ENCODE results near the gene ADGRF5. TPM values are rescaled to one million over a fixed set of nuclear protein-coding genes. Genes with fewer than 3 reads are reported as not detected.

The ADGRF5 gene
- 0.03 TPM in 1 of 2 replicates, not detected in the other for total RNA-seq
- polyA plus RNA-seq (2012) = 0.33 TPM

DNA sequence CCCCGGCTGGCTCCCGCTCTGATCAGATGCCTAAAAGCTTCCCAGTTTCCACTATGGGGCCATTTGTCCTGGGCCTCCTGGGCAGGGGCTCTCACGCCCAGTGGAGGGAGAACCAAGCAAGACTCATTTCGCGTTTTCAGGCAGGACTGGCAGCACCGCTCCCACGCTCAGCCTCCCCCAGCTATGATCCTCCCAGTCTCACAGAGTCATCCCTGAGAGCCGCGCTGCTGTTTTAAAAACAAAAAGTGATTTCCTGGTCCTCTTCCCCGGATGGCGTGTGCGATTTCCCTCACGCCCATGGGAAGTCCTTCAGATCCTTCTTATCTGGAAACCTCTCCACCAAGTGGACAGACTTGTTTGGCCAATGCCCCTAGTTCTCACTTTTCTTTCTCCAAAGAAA, at the start of gene ADGRF5:
TSS of gene ADGRF5 (minus strand) at position 208 of the 400 bp plus-strand sequence. CDS start 15,176 bp downstream, outside the sequence.
- DNase-seq (ENCODE audit: low read depth) = no peak

- DNase-seq (ENCODE audit: low read depth) = no peak
These were observed 47.5 kb upstream of the ADGRF5 start for GRCh38 chr6:46969206-46969605.

DNA sequence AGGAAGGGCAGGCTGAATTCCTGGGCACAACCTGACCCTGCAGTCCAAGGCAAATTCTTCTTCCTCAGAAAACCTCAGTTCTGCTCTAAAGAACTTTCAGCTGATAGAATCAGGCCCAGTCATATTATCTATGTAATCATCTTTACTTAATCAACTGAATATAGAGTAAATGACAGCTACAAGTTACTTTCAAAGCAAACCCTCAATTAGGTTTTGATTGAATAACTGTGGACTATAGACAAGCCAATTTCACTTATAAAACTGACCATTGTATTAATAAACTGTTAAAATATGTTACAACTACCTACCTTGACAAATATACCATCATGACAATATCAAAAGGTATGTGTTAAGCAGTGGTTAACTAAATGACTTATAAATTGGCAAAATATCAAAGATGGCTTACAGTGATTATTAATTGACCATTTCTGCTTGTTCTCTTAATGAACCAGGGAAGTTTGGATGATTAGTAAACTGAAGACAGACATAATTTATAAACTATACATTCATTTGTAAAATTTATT, 46.1 kb upstream of the ADGRF5 start:
- no peak for DNase-seq (ENCODE audit: low read depth)

GRCh38 chr6:46964716-46965519, 43.2 kb upstream of the ADGRF5 start:
- DNase-seq (ENCODE audit: low read depth) = peak; percentile 14

GRCh38 chr6:46963626-46964025, 41.9 kb upstream of the ADGRF5 start:
- DNase-seq (ENCODE audit: low read depth) = peak; percentile 44

GRCh38 chr6:46963039-46963438, 41.3 kb upstream of the ADGRF5 start:
- DNase-seq (ENCODE audit: low read depth) = no peak

DNA sequence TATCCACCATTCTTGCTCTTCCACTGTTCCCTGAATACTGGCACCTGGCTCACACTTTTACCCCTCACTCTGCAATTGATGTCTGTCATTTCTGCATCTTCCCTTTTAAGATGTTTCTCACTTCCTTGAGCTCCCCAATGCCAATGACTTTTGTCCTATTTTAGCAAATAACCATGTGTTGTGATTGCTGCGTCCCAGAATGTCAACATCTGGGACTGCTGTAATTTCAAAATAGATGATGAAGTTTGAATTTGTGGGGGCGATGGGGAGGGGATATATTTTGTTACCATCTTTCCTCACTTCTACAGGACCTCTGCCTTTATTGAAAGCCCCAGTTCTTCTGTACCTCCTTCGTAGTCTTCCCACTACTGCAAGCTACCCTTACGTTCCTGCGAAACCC, 40.0 kb upstream of the ADGRF5 start:
- DNase-seq (ENCODE audit: low read depth) = no peak

DNA sequence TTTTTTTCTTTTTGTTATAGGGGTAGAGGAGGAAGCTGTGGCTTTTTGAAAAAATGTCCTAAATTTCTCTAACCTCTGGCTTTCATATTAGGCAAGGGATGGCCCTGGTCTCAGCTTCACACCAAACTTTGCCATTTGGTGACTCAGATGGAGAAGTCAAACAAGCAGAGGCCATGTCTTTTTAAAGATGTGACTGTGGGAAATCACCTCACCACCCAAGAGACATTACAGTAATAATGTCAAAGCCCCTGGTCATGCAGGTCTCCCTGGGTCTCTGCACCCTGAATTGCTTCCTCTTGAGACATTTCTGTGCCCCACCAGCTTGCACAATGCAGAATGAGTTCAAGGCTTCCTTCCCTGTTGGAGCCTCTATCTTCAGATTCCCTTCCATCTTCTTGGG, 39.5 kb upstream of the ADGRF5 start:
- DNase-seq (ENCODE audit: low read depth) = no peak

- DNase-seq (ENCODE audit: low read depth) = no peak
These were observed 37.7 kb upstream of the ADGRF5 start for GRCh38 chr6:46959419-46959818.

GRCh38 chr6:46956409-46956808, 34.7 kb upstream of the ADGRF5 start:
- DNase-seq (ENCODE audit: low read depth) = no peak

DNA sequence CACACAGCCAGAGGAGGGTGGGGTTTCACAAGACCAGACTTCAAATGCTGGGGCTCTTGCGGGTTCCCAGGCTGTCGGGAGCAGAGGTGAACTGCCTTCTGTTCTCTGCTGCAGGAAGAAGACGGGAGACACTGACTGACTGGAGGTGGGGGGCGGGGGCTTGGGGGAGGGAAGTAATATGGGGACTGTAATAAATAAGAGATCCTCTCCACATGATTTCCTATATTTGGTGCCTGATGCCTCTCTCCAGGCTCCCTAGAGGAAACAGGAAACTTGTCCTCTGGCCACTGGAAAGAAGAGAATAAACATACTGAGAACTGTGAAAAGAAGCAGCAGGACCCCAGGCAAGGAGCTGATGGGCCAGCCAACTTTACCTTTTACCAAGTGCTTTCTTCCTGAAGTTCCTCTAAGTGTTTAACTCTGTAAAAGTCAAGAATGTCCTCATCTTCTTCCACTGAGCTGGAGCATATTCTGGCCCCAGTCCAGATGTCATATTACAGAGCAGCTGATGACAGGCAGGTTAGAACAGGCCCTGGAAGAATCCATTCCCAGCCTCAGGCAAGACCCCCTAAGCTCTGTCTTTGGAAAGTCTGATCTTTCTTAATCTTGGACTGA, 33.2 kb upstream of the ADGRF5 start:
- DNase-seq (ENCODE audit: low read depth) = peak; percentile 34

GRCh38 chr6:46953921-46954320, 32.2 kb upstream of the ADGRF5 start:
- peak; percentile 57 for DNase-seq (ENCODE audit: low read depth)

GRCh38 chr6:46949632-46950280, 28.0 kb upstream of the ADGRF5 start:
- peak; percentile 50 for DNase-seq (ENCODE audit: low read depth)

- DNase-seq (ENCODE audit: low read depth) = peak; percentile 83
These were observed 27.0 kb upstream of the ADGRF5 start for GRCh38 chr6:46948699-46949098.

DNA sequence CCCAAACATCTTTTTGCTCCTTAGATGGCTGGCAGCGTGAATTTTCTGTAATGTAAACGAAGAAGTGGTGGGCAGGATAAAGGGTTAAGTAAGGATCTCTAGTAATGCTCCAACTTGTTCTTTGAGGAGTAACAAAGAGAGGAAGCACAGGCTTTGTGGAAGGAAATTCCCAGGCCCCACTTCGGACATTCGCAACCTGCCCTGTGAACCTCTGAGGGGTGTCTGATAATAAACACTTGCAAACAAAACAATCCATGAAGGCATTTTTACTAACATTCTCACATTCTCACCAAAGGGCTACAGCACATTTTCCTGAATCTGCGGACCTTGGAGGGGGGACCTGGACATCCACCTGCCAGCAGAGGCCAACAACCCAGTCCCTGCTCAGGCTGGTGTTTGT, 25.8 kb upstream of the ADGRF5 start:
- no peak for DNase-seq (ENCODE audit: low read depth)

GRCh38 chr6:46940433-46941226, 18.9 kb upstream of the ADGRF5 start:
- no peak for DNase-seq (ENCODE audit: low read depth)

GRCh38 chr6:46937642-46938041, 15.9 kb upstream of the ADGRF5 start:
- no peak for DNase-seq (ENCODE audit: low read depth)

DNA sequence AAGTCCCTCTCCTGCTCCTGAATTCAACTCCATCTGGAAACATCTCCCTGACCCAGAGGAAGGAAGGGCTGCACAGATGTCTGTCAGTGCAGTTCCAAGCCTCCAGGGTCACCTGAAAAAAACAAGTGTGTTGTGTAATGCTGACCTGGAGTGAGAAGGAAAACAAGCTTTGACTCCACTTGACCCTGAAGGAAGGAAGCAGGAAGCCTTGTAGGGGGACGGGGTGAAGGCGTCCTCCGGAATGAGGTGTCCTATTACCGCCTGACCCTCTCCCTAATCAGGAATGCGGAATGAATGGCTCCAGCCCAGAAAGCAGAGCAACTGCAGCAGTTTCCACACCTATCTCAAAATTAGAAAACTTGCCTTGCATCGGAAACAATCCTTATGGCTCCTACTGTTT, 13.9 kb upstream of the ADGRF5 start:
- peak; percentile 23 for DNase-seq (ENCODE audit: low read depth)

GRCh38 chr6:46933751-46934150, 12.0 kb upstream of the ADGRF5 start:
- DNase-seq (ENCODE audit: low read depth) = no peak

DNA sequence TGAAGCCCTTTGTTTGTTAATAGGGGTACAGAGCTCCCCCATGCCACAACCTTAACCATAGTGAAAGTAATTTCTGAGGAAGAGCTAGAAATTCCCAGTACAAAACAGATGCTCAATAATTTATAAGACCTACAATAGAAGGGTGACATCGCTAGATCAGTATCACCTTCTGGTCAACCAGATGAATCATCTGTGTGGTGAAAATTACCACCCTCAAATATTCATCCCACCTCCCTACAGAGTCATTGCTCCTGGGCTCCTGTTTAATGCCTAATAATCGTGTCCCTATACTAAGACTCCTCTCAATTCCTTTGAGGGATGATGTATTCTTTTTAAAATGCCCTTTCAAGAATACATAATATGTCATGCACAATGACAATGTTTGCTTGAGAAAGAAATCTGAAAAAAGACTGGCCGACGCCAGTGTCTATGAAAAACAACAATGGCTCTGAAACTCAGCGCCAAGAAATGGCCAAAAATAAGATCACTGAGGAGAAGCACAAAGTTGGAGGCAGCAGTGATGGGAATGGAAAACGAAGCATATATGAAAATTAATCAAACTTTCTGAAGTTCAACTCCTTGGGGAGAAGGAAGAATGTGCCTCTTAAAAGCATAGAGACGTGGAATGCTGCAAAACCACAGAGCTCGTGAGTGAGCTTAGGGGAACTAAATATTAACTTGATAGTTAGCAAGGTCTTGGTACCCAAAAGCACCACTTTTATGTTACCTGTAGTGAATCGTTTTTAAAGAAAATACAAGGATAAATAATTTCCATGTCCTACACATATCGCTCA, 11.0 kb upstream of the ADGRF5 start:
- peak; percentile 52 for DNase-seq (ENCODE audit: low read depth)

Data from myocyte (in vitro differentiated cells).